ENCODE results near the gene GH1.

The GH1 gene

DNA sequence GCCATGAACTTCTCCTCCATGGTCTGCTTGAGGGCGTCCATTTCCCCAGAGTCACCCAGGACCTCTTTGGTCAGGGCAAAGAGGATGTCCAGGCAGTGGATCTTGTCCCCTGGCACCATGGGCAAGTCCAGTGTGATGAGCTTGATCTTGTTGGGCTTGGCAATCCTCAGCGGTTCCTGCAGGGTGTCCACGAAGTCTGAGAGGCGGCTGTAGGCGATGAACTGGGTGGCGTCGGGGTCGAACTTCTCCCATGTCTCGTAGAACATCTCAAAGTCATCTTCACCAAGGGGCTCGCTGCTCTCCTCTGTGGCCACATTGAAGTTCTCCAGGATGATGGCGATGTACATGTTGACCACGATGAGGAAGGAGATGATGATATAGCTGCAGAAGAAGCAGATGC is 22.5 kb upstream of the GH1 start:
- H4K20me1 ChIP-seq (ENCODE audit: control insufficient read depth, insufficient read depth, low read depth, low read length) = no peaks in the 10 kb centered on the region
- H3K4me2 ChIP-seq (ENCODE audit: low read length) = no peak overlapping the region
- no peaks in the 10 kb centered on the region for H3K9me2 ChIP-seq (replicated peaks; ENCODE audit: control insufficient read depth, low read length)
- H3K79me2 ChIP-seq (ENCODE audit: control insufficient read depth, low read length) = no peaks in the 10 kb centered on the region
- no peaks in the 10 kb centered on the region for H3K36me3 ChIP-seq (ENCODE audit: control insufficient read depth, low read length)
- no peak overlapping the region for H3K27ac ChIP-seq (ENCODE audit: low read depth, low read length)
- H3K27me3 ChIP-seq (ENCODE audit: control insufficient read depth, low read length) = no peaks in the 10 kb centered on the region
- H3K4me3 ChIP-seq (ENCODE audit: low read length) = no peak overlapping the region
- peaks cover 7% of the 10 kb centered on the region; the same call in 1 of the 2 replicates for H3F3A ChIP-seq (ENCODE audit: control insufficient read depth, insufficient read depth)
- no peaks in the 10 kb centered on the region for H3K9me3 ChIP-seq (ENCODE audit: control insufficient read depth, insufficient read depth, low read length)
- peaks cover 61% of the 10 kb centered on the region for H3K4me1 ChIP-seq (ENCODE audit: control insufficient read depth, low read length)
- no peak for TF ChIP-seq EZH2phosphoT487 (IDR thresholded peaks at IDR 0.05; ENCODE audit: borderline replicate concordance, low read length)

DNA sequence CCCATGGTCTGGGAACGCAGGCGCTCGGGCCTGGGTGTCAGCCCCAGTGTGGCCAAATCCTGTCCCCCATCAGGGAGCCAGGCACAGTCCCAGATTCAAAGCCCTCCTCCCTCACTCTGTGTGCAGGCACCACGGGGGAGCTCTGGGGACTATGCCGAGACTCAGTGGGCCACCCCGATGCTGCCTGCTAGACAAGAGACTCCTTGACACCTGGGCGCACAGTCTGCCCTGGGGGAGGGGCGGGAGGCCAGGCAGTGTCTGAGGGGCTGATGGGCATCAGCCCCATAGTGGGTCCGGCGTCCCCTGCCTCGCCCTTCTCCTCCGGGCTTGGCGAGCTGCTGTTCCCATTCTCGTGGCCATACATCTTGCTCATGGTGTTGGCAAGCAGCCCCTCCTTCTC is 21.9 kb upstream of the GH1 start:
- H4K20me1 ChIP-seq (ENCODE audit: control insufficient read depth, insufficient read depth, low read depth, low read length) = no peaks in the 10 kb centered on the region

DNA sequence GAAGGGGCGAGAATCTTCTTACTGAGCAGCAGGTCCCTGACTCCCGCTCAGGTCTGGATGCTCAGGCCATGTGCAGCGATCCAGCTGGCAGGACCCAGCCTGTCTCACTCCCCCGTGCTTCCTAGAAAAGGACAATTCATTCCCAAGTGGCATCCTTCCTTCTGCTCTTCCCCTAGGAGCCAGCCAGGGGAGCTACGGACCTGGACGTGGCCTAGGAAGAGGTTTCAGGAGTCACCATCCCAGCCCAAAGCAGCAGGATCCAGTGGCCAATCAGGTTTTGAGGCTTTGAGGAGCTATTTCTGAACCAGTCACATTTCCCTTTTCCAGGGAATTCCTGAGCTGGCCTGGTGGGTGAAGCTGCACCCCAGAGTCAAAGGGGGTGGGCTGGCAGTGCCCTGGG is 21.2 kb upstream of the GH1 start:
- Histone ChIP-seq H3K27ac (ENCODE audit: low read depth, low read length) (no peak overlapping the region), H3K27me3 (ENCODE audit: control insufficient read depth, low read length) (no peaks in the 10 kb centered on the region), H3K4me3 (ENCODE audit: low read length) (no peak overlapping the region), H3K4me1 (ENCODE audit: control insufficient read depth, low read length) (peaks cover 61% of the 10 kb centered on the region), H3K79me2 (ENCODE audit: control insufficient read depth, low read length) (no peaks in the 10 kb centered on the region), H3K36me3 (ENCODE audit: control insufficient read depth, low read length) (no peaks in the 10 kb centered on the region), H3K9me2 (replicated peaks; ENCODE audit: control insufficient read depth, low read length) (no peaks in the 10 kb centered on the region), H3K4me2 (ENCODE audit: low read length) (no peak overlapping the region), H4K20me1 (ENCODE audit: control insufficient read depth, insufficient read depth, low read depth, low read length) (no peaks in the 10 kb centered on the region), H3K9me3 (ENCODE audit: control insufficient read depth, insufficient read depth, low read length) (no peaks in the 10 kb centered on the region), H3F3A (ENCODE audit: control insufficient read depth, insufficient read depth) (peaks cover 8% of the 10 kb centered on the region; the same call in 1 of the 2 replicates)
- TF ChIP-seq, protein P1, sequence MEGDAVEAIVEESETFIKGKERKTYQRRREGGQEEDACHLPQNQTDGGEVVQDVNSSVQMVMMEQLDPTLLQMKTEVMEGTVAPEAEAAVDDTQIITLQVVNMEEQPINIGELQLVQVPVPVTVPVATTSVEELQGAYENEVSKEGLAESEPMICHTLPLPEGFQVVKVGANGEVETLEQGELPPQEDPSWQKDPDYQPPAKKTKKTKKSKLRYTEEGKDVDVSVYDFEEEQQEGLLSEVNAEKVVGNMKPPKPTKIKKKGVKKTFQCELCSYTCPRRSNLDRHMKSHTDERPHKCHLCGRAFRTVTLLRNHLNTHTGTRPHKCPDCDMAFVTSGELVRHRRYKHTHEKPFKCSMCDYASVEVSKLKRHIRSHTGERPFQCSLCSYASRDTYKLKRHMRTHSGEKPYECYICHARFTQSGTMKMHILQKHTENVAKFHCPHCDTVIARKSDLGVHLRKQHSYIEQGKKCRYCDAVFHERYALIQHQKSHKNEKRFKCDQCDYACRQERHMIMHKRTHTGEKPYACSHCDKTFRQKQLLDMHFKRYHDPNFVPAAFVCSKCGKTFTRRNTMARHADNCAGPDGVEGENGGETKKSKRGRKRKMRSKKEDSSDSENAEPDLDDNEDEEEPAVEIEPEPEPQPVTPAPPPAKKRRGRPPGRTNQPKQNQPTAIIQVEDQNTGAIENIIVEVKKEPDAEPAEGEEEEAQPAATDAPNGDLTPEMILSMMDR (IDR thresholded peaks at IDR 0.05; ENCODE audit: low read depth, low read length, poor library complexity, severe bottlenecking) = no peak
- no peak for TF ChIP-seq EZH2phosphoT487 (IDR thresholded peaks at IDR 0.05; ENCODE audit: borderline replicate concordance, low read length)

More for the DNA sequence above, 21.9 kb upstream of the GH1 start:
- H3K4me2 ChIP-seq (ENCODE audit: low read length) = no peak overlapping the region
- H3K9me3 ChIP-seq (ENCODE audit: control insufficient read depth, insufficient read depth, low read length) = no peaks in the 10 kb centered on the region
- no peak overlapping the region for H3K4me3 ChIP-seq (ENCODE audit: low read length)
- H3K36me3 ChIP-seq (ENCODE audit: control insufficient read depth, low read length) = no peaks in the 10 kb centered on the region
- no peak overlapping the region for H3K27ac ChIP-seq (ENCODE audit: low read depth, low read length)
- no peaks in the 10 kb centered on the region for H3K79me2 ChIP-seq (ENCODE audit: control insufficient read depth, low read length)
- no peaks in the 10 kb centered on the region for H3K9me2 ChIP-seq (replicated peaks; ENCODE audit: control insufficient read depth, low read length)
- peaks cover 6% of the 10 kb centered on the region; the same call in 1 of the 2 replicates for H3F3A ChIP-seq (ENCODE audit: control insufficient read depth, insufficient read depth)
- H3K27me3 ChIP-seq (ENCODE audit: control insufficient read depth, low read length) = no peaks in the 10 kb centered on the region
- TF ChIP-seq, protein P1 (IDR thresholded peaks at IDR 0.05; ENCODE audit: low read depth, low read length, poor library complexity, severe bottlenecking) = no peak
- TF ChIP-seq EZH2phosphoT487 (IDR thresholded peaks at IDR 0.05; ENCODE audit: borderline replicate concordance, low read length) = no peak
- peaks cover 61% of the 10 kb centered on the region for H3K4me1 ChIP-seq (ENCODE audit: control insufficient read depth, low read length)

DNA sequence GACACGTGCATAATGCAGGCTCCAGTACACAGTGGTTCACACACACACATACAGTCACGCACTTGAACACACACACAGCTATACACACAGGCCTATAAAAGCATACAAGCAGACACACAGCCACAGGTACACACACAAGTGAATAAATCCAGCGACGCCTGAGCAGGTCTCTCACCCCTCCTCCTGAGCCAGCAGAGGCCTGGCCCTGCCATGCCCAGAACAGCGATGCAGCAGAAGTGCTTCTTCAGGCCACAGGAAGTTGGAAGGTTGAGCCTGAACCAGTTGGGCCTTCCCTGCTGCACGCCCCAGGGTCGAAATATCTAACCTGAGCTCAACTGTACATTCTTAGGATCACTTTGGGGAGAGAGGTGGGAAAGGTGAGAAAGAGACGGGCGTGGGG is 20.8 kb upstream of the GH1 start:
- Histone ChIP-seq H3K27me3 (ENCODE audit: control insufficient read depth, low read length) (no peaks in the 10 kb centered on the region), H3K4me1 (ENCODE audit: control insufficient read depth, low read length) (peaks cover 63% of the 10 kb centered on the region), H3K27ac (ENCODE audit: low read depth, low read length) (no peak overlapping the region), H3K4me3 (ENCODE audit: low read length) (no peak overlapping the region), H4K20me1 (ENCODE audit: control insufficient read depth, insufficient read depth, low read depth, low read length) (no peaks in the 10 kb centered on the region), H3K4me2 (ENCODE audit: low read length) (no peak overlapping the region), H3K9me3 (ENCODE audit: control insufficient read depth, insufficient read depth, low read length) (no peaks in the 10 kb centered on the region), H3K9me2 (replicated peaks; ENCODE audit: control insufficient read depth, low read length) (no peaks in the 10 kb centered on the region), H3K36me3 (ENCODE audit: control insufficient read depth, low read length) (no peaks in the 10 kb centered on the region), H3F3A (ENCODE audit: control insufficient read depth, insufficient read depth) (peaks cover 5% of the 10 kb centered on the region; the same call in 1 of the 2 replicates), H3K79me2 (ENCODE audit: control insufficient read depth, low read length) (no peaks in the 10 kb centered on the region)
- no peak for TF ChIP-seq EZH2phosphoT487 (IDR thresholded peaks at IDR 0.05; ENCODE audit: borderline replicate concordance, low read length)
- TF ChIP-seq, protein P1 (IDR thresholded peaks at IDR 0.05; ENCODE audit: low read depth, low read length, poor library complexity, severe bottlenecking) = no peak
